Urothelium cell line (cell line): ENCODE results near the gene HAPLN2.
"Not testable (repeated sequence)": the region's sequence is repeated elsewhere in the genome, so short reads cannot be mapped to it uniquely, and the experiment has no call there.

Experiments used
- DNase-seq: peaks from one replicate; pipeline ENCODE4 v3.0.0; 2011; ENCODE audit warnings: low spot score, mixed read lengths
- FAIRE-seq: peaks from 2 replicates; lab custom pipeline; 2011; peaks lifted over from hg19 to GRCh38; lab: Jason Lieb, UNC

HAPLN2 gene

DNA sequence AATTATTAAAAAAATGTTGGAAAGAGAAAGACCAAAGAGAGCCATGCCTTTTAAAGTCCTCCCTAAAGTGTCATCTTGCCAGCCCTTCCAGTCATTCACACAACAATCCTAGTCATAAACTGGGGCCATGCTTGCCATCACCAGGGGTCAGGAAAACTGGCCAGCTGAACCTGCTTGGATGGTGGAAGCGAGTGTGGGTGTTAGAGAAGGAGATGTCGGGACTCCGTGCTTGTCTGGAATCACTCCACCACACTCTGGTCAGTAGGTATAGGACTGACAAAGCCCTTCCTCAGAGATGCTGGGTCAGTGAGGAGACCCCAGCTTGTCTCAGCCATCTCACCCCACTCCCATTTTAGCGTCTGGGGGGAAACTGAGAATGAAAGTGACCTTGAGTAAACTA is 3.3 kb upstream of the HAPLN2 start:
- no peak for FAIRE-seq
- no peak for DNase-seq

DNA sequence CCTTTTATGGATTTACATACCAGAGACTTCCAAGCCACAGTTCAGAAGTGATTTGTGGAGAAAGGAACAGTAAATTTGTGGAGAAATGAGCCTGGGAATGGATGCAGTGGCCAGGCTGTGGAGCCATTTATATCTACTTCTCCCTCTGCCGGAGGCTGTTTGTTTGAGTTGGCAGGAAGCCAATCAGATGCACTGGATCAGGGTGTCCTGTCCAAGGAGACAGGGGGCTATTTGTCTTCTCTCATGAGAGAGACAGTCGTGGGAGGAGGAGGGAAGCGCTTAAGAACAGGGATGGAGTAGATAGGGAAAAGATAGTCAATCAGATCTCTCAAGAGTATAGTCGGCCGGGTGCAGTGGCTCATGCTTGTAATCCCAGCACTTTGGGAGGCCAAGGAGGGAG is 2.8 kb upstream of the HAPLN2 start:
- DNase-seq, result peak; percentile 59
- FAIRE-seq, result no peak

DNA sequence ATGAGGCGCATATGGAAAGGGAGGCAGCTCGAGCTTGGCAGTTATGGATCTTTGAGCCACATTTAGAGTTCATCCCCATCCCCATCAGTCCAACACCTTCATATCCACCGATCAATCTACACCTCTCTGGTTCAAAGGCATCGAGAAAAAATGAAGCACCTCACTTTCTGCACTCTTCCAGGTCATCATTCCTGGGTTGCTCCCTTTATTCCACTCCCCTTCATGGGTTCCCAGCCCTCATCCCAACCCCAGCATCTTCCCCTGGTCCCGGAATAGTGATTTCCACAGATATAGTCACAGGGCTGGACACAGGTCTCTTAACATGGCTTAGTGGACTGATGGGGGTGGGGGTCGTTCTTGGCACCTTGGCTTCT is 354 bp downstream of the HAPLN2 start:
- DNase-seq, result no peak
- FAIRE-seq, result no peak

DNA sequence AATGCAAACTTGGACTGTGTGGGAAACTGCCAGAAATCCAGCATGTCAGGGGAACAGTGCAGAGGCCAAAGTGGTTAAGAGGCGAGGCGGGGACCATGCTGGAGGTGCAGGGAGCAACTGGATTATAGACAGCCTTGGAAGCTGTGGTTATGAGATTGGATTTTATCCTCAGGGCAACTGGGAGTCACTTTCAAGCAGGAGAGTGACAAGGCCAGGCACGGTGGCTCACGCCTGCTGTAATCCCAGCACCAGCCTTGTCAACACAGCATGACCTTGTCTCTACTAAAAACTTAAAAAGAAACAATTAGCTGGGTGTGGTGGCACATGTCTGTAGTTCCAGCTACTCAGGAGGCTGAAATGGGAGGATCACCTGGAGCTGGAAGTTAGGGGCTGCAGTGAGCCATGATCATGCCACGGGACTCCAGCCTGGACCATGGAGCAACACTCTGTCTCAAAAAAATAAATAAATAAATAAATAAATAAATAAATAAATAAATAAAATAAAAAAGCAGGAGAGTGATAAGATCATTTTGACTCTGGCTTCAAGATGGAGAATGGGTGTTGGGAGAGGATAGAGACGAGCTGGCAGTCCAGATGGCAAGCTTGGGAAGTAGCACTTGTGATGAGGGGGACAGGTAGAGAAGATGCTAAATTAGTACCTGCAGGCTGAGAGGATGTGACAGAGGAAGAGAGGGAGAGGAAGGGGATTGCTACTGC is 3.5 kb downstream of the HAPLN2 start:
- FAIRE-seq (no peak), DNase-seq (no peak)

DNA sequence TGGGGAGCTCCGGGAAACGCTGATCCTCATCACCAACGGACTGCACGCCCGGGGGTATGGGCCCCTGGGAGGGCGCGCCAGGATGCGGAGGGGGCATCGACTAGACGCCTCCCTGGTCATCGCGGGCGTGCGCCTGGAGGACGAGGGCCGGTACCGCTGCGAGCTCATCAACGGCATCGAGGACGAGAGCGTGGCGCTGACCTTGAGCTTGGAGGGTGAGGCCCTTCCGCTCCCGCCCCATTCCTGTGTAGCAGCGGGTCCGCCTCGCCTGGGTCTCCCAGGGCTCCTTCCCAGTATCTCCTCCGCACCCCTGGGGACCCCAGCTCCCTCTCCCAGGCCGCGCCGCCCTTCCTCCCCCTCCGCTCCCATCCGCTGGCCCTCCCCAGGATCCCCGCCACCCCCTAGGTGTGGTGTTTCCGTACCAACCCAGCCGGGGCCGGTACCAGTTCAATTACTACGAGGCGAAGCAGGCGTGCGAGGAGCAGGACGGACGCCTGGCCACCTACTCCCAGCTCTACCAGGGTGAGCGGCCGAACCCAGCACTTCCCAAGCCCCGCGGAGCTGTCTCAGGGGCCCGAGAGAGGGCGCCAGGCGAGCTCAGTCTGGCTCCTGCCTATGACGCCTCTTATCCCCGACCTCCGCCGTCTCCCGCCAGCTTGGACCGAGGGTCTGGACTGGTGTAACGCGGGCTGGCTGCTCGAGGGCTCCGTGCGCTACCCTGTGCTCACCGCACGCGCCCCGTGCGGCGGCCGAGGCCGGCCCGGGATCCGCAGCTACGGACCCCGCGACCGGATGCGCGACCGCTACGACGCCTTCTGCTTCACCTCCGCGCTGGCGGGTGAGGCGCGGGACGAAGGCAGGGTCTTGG is 5.0 kb downstream of the HAPLN2 start:
- FAIRE-seq, result no peak
- DNase-seq, result peak; percentile 72

DNA sequence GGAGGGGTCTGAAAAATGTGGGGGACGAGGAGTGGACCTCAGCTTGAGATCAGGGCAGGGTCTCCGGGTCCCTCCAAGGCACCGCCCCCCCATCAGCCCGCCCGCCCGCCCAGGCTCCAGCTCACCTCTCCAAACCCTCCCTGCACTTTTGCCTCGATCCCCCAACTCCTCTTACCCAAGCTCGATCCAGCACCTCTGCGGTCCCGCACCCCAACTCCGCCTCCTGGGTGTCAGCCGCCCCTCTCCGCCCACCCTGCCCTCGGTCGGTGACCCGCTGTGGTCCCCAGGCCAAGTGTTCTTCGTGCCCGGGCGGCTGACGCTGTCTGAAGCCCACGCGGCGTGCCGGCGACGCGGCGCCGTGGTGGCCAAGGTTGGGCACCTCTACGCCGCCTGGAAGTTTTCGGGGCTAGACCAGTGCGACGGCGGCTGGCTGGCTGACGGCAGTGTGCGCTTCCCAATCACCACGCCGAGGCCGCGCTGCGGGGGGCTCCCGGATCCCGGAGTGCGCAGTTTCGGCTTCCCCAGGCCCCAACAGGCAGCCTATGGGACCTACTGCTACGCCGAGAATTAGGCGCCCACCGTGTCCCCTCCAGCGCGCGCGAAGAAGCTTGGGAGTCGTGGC is 5.7 kb downstream of the HAPLN2 start:
- DNase-seq (no peak), FAIRE-seq (no peak)

DNA sequence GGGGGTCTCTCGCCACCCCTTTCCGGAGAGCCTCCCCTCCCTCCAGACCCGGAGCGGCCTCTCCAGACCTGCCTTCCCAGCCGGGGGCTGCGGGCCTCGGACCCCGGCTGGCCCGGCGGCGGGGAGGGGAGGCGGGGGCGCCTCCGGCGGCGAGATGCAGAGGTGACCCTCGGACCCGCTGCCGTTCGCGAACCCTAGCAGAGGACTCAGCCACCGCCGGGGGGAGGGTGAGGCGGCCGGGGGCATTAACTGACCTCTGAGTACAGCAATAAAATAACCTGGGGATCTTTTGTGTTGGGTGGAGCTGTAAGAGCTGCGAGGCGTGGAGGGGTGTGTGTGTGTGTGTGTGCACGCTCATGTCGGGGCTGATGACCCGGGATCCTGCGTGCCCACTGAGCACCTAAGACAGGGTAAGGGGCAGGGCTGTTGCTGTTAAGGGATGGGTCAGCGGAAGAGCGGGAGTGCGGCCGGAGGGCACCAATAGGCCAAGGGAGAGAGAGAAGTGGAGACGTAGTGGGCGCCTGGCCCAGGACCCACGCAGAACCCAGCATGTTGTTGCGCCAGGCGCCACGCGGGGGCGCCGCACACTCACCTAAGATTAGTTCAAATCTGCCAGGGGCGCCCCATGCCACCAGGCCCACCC is 6.3 kb downstream of the HAPLN2 start:
- DNase-seq (peak; percentile 61), FAIRE-seq (no peak)

DNA sequence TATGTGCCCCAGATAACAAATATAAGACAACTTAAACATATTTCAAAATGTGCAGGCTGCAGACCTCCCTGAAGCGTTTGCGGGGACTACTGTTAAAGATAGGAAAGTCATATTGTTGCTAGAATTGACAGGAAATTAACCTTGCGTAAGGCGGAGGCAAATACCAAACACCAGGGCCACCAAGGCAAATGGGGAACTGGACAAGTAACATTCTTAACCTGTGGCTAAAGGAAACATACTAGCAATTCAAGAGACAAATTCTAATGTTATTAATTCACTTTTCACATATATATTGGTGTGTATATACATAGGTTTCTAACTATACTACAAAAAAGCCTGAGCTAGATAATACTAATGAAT is 6.8 kb downstream of the HAPLN2 start:
- FAIRE-seq (no peak), DNase-seq (no peak)

DNA sequence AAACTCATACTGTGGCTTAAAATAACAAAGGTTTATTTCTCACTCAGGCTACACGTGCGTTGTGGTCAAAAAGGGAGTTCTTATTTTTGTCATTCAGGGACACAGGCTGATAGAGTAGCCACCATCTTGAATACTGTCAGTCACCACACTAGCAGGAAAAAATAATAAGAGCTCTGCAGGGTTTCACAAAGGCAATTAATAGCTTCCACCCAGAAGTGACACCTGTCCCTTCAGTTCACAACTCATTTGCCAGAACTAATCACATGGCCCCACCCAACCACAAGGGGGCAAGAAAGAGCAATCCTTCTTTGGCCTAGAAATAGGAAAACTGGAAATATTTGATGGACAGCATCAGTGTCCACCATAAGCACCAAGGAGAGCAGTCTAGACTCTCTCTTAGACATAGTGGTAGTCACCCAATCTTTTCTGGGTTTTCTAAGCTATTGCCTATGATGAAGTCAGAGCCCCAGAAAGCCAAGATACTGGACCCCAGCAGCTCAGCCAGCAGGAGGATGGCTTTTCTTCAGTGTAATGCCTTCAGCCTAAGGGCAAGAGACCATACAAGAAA is 8.2 kb downstream of the HAPLN2 start:
- FAIRE-seq, result no peak
- DNase-seq, result peak; percentile 65

DNA sequence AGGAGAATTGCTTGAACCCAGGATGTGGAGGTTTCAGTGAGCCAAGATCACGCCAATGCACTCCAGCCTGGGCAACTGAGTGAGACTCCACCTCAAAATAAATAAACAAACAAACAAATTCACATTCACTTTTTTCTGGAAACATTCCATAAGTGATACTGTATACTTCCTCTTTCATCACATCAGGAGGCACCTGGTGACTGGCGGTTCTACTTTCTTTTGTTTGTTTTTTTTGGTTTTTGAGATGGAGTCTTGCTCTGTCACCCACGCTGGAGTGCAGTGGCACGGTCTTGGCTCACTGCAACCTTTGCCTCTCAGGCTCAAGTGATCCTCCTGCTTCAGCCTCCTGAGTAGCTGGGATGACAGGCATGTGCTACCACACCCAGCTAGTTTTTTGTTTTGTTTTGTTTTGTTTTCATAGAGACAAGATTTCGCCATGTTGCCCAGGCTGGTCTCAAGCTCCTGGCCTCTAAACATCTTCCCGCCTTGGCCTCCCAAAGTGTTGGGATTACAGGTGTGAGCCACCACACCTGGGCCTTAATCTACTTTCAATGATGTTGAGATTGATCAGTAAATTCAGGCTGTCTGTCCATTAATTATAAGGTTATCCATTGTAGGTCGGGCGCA is 10.7 kb downstream of the HAPLN2 start:
- DNase-seq (no peak), FAIRE-seq (no peak)

DNA sequence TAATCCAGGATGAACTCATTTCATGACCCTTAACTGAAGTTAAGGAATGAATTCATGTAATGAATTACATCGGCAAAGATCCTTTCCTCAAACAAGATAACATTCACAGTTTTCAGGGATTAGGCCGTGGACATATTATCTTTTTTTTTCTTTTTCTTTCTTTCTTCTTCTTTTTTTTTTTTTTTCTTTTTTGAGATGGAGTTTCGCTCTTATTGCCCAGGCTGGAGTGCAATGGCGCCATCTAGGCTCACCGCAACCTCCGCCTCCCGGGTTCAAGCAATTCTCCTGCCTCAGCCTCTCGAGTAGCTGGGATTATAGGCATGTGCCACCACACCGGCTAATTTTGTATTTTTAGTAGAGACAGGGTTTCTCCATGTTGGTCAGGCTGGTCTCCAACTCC is 11.9 kb downstream of the HAPLN2 start:
- not testable (repeated sequence) for DNase-seq, FAIRE-seq

DNA sequence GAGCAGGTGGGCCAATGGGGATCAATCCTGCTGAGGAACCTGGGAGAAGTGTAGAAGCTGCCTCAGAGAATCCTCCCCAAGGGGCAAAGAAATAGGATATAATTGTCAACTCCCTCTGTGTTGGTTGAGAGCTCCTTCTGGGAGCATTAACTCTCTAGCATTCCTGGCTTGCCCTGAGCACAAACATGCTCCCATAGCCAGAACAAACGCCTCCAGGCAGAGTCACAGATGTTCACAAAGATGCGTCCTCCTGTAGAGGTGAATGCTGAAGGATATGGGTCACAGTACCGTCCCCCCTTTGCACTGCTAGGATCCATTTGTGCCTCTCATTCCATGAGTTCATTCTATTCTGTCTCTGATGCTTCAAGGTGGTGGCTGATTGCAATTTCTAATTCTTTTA is 13.1 kb downstream of the HAPLN2 start:
- no peak for FAIRE-seq
- no peak for DNase-seq

DNA sequence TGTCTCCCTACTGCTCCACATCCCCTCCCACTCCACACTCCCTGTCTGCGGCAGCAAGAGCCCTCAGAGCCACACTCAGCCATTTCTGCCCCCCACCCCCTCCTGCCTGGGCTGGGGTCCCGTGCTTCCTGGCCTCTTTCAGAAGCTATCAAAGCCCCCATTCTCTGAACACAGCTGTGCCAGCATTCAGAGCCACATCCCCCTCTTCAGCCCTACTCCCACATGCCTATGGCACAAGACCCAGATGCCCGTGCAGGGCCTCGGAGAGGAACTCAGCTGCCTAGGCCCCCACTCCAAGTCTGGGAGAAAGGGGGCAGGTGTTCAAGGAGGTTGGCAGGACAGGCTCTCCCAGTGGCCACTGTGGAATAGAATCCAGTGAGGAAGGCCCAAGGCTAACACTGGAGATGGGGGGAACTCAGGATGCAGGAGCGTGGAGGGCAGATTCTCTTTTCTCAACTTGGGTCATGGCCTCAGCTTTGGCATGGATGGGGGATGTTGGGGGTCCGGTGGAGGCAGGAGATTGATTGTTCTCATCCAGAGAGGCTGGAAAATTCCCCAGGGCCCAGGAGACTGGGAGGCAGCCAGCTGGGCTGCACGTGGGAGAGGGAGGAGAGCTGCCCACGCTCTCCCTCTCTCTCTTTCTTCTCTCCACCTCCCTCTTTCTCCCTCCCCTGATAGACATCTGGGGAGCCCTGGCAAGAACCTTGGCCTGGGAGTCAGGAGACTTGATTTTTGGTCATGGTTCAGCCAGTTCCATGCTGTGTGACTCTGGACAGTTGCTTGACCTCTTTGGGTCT is 19.2 kb downstream of the HAPLN2 start:
- DNase-seq (no peak), FAIRE-seq (no peak)

DNA sequence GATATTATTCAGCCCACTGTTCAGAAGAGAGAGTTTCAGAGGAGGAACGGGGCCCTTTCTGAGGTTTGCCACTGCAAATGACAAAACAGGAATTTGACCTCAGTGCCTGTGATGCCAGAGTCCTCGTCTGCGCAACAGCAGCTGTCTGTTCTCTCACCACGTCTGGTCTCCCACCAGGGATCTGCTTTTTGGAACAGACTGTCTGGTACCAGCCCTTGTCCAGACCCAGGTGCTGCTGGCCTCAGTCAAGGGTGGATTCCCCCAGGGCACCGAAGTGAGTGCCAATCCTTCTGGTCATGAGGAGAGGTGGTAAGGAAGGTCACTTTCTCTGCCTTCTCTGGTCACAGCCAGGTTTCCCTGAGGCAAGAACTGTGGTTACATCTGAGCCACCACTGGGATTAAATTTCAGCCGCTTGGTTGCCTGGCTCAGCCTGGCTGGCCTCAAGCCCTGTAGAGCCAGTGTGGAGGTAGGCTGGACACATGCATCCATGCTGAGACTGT is 20.4 kb downstream of the HAPLN2 start:
- FAIRE-seq (no peak), DNase-seq (no peak)

DNA sequence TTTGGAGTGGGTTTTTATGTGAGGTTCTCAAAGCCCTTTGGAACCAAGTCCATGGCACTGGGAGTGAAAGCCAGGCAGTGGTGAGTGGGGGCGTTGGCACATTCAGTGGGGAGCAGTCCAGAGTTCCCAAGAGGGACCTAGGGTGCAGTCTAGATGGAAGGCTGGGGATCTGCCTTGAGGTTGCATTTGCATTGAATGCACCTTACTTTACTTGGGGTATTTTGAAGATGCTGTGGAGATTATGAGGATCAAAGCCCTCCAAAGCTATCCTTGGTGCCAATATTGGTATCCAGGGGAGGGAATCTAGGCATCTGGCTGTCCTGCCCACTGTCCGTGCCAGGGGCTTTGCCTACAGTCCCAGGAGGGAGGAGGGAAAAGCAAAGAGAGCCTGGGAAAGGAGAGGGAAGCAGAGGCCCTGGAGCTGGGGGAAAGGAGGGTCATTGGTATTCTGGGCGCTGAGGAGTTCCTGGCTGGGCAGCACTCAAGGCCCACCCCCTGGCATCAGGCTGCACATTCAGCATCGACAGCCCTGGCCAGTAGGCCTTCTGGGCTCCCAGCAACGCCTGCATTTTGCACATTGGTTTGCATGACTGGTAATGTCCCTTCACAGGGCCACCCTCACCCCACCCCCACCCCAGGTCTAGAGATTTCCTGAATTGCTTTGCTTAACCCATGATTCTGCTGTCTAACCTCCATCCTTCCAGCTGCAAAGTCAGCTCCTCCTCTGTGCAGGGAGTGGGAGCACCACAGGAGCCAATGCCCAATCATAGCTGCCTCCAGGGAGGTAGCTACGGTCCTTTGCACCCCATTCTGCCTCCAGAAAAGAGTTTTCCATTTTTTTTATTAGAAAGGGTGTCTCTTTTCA is 21.9 kb downstream of the HAPLN2 start:
- FAIRE-seq (no peak), DNase-seq (no peak)

DNA sequence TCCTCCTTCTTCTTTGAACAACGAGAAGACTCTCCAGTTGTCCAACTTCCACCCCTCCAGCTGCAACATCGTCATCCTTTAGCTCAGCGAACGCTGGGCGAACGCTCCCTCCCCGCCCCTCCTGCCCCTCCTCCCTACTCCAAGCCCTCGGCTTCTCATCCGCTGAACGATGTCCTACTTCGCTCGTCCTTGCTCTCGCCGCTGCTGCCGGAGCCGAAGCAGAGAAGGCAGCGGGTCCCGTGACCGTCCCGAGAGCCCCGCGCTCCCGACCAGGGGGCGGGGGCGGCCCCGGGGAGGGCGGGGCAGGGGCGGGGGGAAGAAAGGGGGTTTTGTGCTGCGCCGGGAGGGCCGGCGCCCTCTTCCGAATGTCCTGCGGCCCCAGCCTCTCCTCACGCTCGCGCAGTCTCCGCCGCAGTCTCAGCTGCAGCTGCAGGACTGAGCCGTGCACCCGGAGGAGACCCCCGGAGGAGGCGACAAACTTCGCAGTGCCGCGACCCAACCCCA is 22.6 kb downstream of the HAPLN2 start, which contains the start of gene BCAN:
TSS of gene BCAN (plus strand) at position 357 of the 504 bp plus-strand sequence. CDS start 3,938 bp downstream, outside the sequence.
- DNase-seq, result no peak
- no peak for FAIRE-seq

DNA sequence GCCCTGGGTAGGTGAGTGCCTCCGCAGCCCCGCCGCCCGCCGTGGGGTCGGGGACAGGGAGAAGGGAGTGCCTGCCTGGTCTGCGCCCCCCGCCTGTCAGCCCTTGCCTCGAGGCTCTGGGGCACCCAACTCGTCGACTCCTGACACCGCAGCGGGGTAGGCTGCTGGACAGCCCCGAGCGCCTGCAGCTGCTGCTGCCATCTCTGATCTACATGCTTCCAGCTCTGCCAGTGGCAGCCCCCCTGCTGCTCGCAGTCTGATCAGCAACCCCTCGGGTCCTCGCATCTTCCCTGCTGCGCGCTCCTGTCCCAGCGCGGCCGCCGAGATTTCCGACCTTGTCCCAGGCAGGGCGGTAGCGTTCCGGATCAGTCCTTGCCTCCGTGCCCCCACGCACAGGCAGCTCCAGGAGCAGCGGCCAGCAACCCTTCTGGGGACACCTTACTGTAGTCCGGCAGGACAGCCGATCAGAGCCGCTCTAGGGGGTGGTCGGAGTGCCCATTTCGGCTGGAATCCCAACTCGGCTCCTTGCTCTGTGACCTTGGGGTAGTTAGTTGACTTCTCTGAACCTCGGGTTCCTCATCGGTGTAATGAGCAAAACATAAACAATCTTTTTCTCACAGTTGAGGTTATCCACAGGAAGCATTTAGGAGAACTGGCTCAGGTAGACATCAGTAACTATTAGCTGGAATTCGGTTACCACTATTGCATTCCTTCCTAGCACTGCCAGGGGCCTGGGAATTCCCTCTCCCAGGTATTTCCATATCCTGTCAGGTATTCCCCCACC is 23.2 kb downstream of the HAPLN2 start:
- FAIRE-seq (no peak), DNase-seq (no peak)
